Tibial nerve (tissue), 4 donors: ENCODE measurements around the gene NSD1.

Experiments
- CTCF ChIP-seq, 5 experiments: fragments of 200-600 bp in 3 of 5; fragments of 450-650 bp in 2 of 5; sonication (generic) in 3 of 5; IDR thresholded peaks; one replicate each; pipeline ENCODE4 v1.5.1; 2016 to 2019; ENCODE audit warnings: antibody characterized with exemption in 5 of 5, mild to moderate bottlenecking in 3 of 5, moderate library complexity in 2 of 5
- EP300 ChIP-seq, 2 donors: sonication (generic); formaldehyde crosslinking; IDR thresholded peaks; one replicate each; pipeline ENCODE4 v1.6.1; 2017; ENCODE audit warnings: antibody characterized with exemption in 2 of 2, mild to moderate bottlenecking in 1 of 2
- POLR2A ChIP-seq, 2 donors: fragments of 450-650 bp; IDR thresholded peaks; one replicate each; pipeline ENCODE4 v1.6.1; 2017; ENCODE audit warnings: antibody characterized with exemption in 2 of 2, mild to moderate bottlenecking in 2 of 2, moderate library complexity in 2 of 2

GRCh38 chr5:177146891-177147638, 13.5 kb downstream of the NSD1 start:
- TF ChIP-seq POLR2A (IDR thresholded peaks at IDR 0.05) (no peak), CTCF (IDR thresholded peaks at IDR 0.05) (no peak), EP300 (IDR thresholded peaks at IDR 0.05) (no peak)
